Neural crest cell (in vitro differentiated cells): ENCODE measurements around the gene CIITA. TPM values are rescaled to one million over a fixed set of nuclear protein-coding genes. Genes with fewer than 3 reads are reported as not detected.
A peak's percentile ranks its signal among the peaks of the same experiment; 100 is the strongest.

Experiments used
- DNase-seq: peaks from one replicate; pipeline ENCODE4 v3.0.0; 2021; ENCODE audit warnings: low read depth, mixed read lengths, low spot score
- H3K27ac Mint-ChIP-seq: one replicate; pipeline ENCODE4 v1.8.0; 2021; ENCODE audit warnings: mild to moderate bottlenecking, mixed read lengths; ENCODE audit not compliant: unreplicated experiment
- H3K27me3 Mint-ChIP-seq: 2 replicates; pipeline ENCODE4 v1.8.0; 2021; ENCODE audit warnings: low read depth, mild to moderate bottlenecking, mixed read lengths
- H3K36me3 Mint-ChIP-seq: 2 replicates; pipeline ENCODE4 v1.8.0; 2021; ENCODE audit warnings: low read depth, mild to moderate bottlenecking, mixed read lengths
- H3K4me1 Mint-ChIP-seq: 2 replicates; pipeline ENCODE4 v1.8.0; 2021; ENCODE audit warnings: mixed read lengths
- H3K4me3 Mint-ChIP-seq: one replicate; pipeline ENCODE4 v1.8.0; 2021; ENCODE audit warnings: mild to moderate bottlenecking, mixed read lengths
- H3K9me3 Mint-ChIP-seq: 2 replicates; pipeline ENCODE4 v1.8.0; 2021; ENCODE audit warnings: mixed read lengths
- total RNA-seq: library from RNA; stranded (reverse); gene quantifications from 2 replicates; pipeline ENCODE4 v1.2.1, GENCODE V29; 2021
- TF ChIP-seq, protein P1 (sequence below): fragments of 200-600 bp; sonication (generic); conservative IDR thresholded peaks from 2 replicates; pipeline ENCODE4 v1.5.0; 2021; ENCODE audit warnings: antibody characterized with exemption, mild to moderate bottlenecking

CIITA gene
- total RNA-seq, 1 donor from 2014 or later, result not detected

GRCh38 chr16:10833271-10833670, 43.7 kb upstream of the CIITA start:
- Mint-ChIP-seq H3K4me3 (no peak overlapping the region), H3K4me1 (no peaks in the 10 kb centered on the region), H3K9me3 (peaks cover 2% of the 10 kb centered on the region), H3K27me3 (peaks cover 18% of the 10 kb centered on the region), H3K36me3 (no peaks in the 10 kb centered on the region), H3K27ac (no peak overlapping the region)
- DNase-seq, result no peak
- TF ChIP-seq, protein P1, sequence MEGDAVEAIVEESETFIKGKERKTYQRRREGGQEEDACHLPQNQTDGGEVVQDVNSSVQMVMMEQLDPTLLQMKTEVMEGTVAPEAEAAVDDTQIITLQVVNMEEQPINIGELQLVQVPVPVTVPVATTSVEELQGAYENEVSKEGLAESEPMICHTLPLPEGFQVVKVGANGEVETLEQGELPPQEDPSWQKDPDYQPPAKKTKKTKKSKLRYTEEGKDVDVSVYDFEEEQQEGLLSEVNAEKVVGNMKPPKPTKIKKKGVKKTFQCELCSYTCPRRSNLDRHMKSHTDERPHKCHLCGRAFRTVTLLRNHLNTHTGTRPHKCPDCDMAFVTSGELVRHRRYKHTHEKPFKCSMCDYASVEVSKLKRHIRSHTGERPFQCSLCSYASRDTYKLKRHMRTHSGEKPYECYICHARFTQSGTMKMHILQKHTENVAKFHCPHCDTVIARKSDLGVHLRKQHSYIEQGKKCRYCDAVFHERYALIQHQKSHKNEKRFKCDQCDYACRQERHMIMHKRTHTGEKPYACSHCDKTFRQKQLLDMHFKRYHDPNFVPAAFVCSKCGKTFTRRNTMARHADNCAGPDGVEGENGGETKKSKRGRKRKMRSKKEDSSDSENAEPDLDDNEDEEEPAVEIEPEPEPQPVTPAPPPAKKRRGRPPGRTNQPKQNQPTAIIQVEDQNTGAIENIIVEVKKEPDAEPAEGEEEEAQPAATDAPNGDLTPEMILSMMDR, result no peak

- TF ChIP-seq, protein P1, result no peak
- Mint-ChIP-seq H3K36me3 (no peaks in the 10 kb centered on the region), H3K4me3 (no peak overlapping the region), H3K4me1 (peaks cover under 1% of the 10 kb centered on the region), H3K27me3 (peaks cover 19% of the 10 kb centered on the region), H3K9me3 (peaks cover 2% of the 10 kb centered on the region), H3K27ac (peak overlapping the region; percentile 64)
- DNase-seq, result no peak
These were observed 42.9 kb upstream of the CIITA start for GRCh38 chr16:10834130-10834529.

DNA sequence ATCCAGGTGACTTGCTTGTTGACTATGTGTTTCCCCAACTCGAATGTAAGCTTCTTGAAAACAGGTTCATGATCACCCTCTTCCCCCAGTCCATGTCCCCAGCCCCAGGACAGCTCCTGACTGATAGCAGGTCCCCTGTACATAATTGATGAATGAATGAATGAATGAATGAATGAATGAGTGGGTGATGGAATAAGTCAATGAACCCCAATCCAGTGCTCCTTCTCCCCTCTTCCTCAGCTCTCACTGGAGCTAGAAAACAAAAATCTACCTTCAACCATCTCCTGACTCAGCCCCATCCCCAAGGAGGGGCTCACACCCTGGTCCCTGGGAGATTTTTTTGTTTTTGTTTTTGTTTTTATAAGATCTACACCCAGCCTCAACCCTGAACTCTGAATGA, 42.2 kb upstream of the CIITA start:
- H3K27me3 Mint-ChIP-seq, result peaks cover 25% of the 10 kb centered on the region
- no peak overlapping the region for H3K4me3 Mint-ChIP-seq
- H3K27ac Mint-ChIP-seq, result no peak overlapping the region
- peaks cover 3% of the 10 kb centered on the region for H3K4me1 Mint-ChIP-seq
- TF ChIP-seq, protein P1, result no peak
- no peaks in the 10 kb centered on the region for H3K36me3 Mint-ChIP-seq
- peaks cover 2% of the 10 kb centered on the region for H3K9me3 Mint-ChIP-seq
- no peak for DNase-seq

DNA sequence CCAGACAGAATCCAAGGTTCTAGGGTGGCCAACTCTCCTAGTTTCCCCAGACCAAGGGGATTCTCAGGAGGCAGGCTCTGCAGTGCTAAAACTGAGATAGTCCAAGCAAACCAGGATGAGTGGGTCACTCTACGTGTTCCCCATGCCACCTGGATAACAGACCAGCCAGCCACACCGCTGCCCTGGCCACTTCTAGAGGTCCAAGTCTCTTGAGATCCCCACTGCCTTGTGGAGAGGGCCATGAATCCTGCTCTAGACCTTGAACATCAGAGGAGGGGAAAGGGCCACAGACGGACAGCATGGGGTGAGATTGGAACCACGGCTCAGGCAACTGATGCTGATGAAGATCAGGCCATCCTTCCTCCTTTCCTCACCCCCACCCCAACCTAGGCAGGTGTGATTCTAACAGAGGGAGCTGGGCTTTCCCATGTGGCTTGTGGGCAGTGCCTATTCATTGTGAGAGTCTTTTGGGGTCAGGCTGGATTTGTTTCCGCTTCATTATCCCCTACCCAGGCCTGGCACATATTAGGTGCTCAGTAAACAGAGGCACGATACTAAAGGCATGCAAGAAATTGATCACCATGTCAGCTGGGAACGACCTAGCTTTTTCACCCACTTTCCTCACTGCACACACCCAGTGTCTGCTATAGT, 41.6 kb upstream of the CIITA start:
- H3K4me1 Mint-ChIP-seq, result peaks cover 3% of the 10 kb centered on the region
- H3K4me3 Mint-ChIP-seq, result no peak overlapping the region
- no peak overlapping the region for H3K27ac Mint-ChIP-seq
- peaks cover 28% of the 10 kb centered on the region for H3K27me3 Mint-ChIP-seq
- H3K9me3 Mint-ChIP-seq, result peaks cover 2% of the 10 kb centered on the region
- DNase-seq, result no peak
- H3K36me3 Mint-ChIP-seq, result no peaks in the 10 kb centered on the region
- TF ChIP-seq, protein P1, result no peak

GRCh38 chr16:10836174-10836853, 40.7 kb upstream of the CIITA start:
- DNase-seq, result no peak
- TF ChIP-seq, protein P1, result no peak
- H3K4me1 Mint-ChIP-seq, result peaks cover 3% of the 10 kb centered on the region
- no peaks in the 10 kb centered on the region for H3K36me3 Mint-ChIP-seq
- H3K4me3 Mint-ChIP-seq, result no peak overlapping the region
- peak overlapping the region; percentile 90 for H3K27ac Mint-ChIP-seq
- H3K9me3 Mint-ChIP-seq, result peaks cover 2% of the 10 kb centered on the region
- H3K27me3 Mint-ChIP-seq, result peaks cover 37% of the 10 kb centered on the region
